CD4-positive, alpha-beta T cell (primary cell): ENCODE results near the gene TARBP2. TPM values are rescaled to one million over a fixed set of nuclear protein-coding genes. Genes with fewer than 3 reads are reported as not detected.

Experiments
- ATAC-seq: fragments of 200-7000 bp; cut with Tn5 transposase; one replicate; pipeline ENCODE4 v1.10.0; 2022; ENCODE audit warnings: mild to moderate bottlenecking; ENCODE audit not compliant: poor library complexity
- CTCF ChIA-PET: fragments of 350-600 bp; sonication (Branson Sonifier 250); formaldehyde crosslinking; loops from one replicate; lab custom pipeline; 2021; ENCODE audit warnings: antibody characterized with exemption, inconsistent platforms; lab: Charles Lee
- POLR2A ChIA-PET: fragments of 350-600 bp; sonication (Branson Sonifier 250); formaldehyde crosslinking; loops from one replicate; lab custom pipeline; 2021; ENCODE audit warnings: antibody characterized with exemption, inconsistent platforms; lab: Charles Lee
- DNase-seq, 14 experiments: peaks; one replicate each; pipeline ENCODE4 v3.0.0-alpha.2; 2013 to 2020; ENCODE audit warnings: mixed read lengths in 2 of 14
- H3K27ac ChIP-seq, 2 donors: one replicate each; pipeline versions ENCODE4 v1.5.1 to v1.7.0; 2013; ENCODE audit warnings: low read length in 2 of 2, low read depth in 1 of 2, mild to moderate bottlenecking in 1 of 2
- H3K27me3 ChIP-seq, 2 experiments: 1 replicate in 1 of 2; 2 replicates in 1 of 2; pipeline versions ENCODE4 v1.6.1 to v1.7.0; 2013; ENCODE audit warnings: low read length in 2 of 2, control low read depth in 1 of 2, mild to moderate bottlenecking in 1 of 2, moderate library complexity in 1 of 2; ENCODE audit not compliant: insufficient read depth in 2 of 2, control insufficient read depth in 1 of 2
- H3K36me3 ChIP-seq: one replicate; pipeline ENCODE4 v1.6.1; 2013; ENCODE audit warnings: low read length, control low read depth; ENCODE audit not compliant: insufficient read depth
- H3K4me1 ChIP-seq: one replicate; pipeline ENCODE4 v1.6.1; 2013; ENCODE audit warnings: low read length, control low read depth; ENCODE audit not compliant: insufficient read depth
- H3K4me3 ChIP-seq: one replicate; pipeline ENCODE4 v1.5.1; 2013; ENCODE audit warnings: mild to moderate bottlenecking, low read length, moderate library complexity
- H3K9me3 ChIP-seq, 2 experiments: 1 replicate in 1 of 2; 2 replicates in 1 of 2; pipeline versions ENCODE4 v1.6.1 to v1.7.0; 2013; ENCODE audit warnings: low read length in 2 of 2, mild to moderate bottlenecking in 2 of 2, control low read depth in 1 of 2, moderate library complexity in 1 of 2; ENCODE audit not compliant: control insufficient read depth in 1 of 2, insufficient read depth in 1 of 2
- H3K27ac Mint-ChIP-seq: one replicate; pipeline ENCODE4 v1.8.0; 2020; ENCODE audit warnings: mixed read lengths
- H3K27me3 Mint-ChIP-seq: one replicate; pipeline ENCODE4 v1.8.0; 2021; ENCODE audit warnings: mixed read lengths
- H3K36me3 Mint-ChIP-seq: one replicate; pipeline ENCODE4 v1.8.0; 2021; ENCODE audit warnings: low read depth, mixed read lengths
- H3K4me1 Mint-ChIP-seq: one replicate; pipeline ENCODE4 v1.8.0; 2021; ENCODE audit warnings: low read depth, mixed read lengths
- H3K4me3 Mint-ChIP-seq: one replicate; pipeline ENCODE4 v1.8.0; 2020; ENCODE audit warnings: mild to moderate bottlenecking, mixed read lengths
- H3K9me3 Mint-ChIP-seq: one replicate; pipeline ENCODE4 v1.8.0; 2020; ENCODE audit warnings: mixed read lengths
- intact Hi-C, 2 experiments: fragments of 100-400 bp; cut with DNase I in 1 of 2; cut with micrococcal nuclease in 1 of 2; formaldehyde crosslinking; loops; one replicate each; pipeline versions ENCODE4 v1.15.1 to v1.9.0; 2023 to 2025; cut with DNase I, micrococcal nuclease
- total RNA-seq, 174 experiments: library from RNA in 2 of 174; stranded (reverse) in 2 of 174; gene quantifications; one replicate each; pipeline ENCODE4 v1.2.3 and lab custom pipeline; 2021 to 2026
- TF ChIP-seq, protein P1 (sequence below): fragments of 200-600 bp; IDR thresholded peaks from one replicate; pipeline ENCODE4 v1.8.0; 2022; ENCODE audit warnings: antibody characterized with exemption, mild to moderate bottlenecking

Gene TARBP2
- total RNA-seq, 2 experiments from 2014 or later: 21.7 to 22.4 TPM

DNA sequence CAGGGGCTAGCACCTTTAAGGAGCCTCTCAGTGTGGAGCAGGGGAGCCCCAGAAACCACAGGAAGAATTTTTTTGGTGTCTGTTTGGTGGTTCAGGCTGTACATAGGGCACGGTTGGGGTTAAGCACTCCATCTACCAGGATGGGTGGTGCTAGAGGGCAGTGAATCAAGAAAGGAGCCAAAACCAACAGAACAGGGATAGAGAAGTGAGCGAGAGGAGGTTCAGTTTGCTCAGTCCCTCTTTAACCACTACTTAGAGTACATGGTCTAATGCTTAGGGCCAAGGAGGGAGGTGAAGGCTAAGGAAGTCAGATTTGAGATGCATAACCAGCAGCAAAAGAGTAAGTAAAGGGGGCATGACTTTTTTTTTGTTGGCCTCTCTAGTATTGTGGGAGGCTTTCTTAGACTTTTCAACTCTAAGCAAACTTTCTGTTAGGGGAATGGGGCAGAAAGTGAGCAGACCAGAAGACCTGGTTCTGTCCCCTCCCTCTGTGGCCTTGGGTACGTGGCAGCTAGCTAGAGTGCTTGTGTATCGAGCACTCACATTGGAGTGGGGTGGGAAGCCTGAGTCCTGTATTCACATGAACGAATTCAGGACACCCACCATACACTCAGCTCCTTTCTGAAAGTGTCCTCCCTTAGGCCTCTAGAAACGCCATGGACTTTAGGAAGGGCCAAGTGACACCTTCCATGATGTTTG is 12.8 kb downstream of the TARBP2 start:
- no peak for DNase-seq
- H3K36me3 ChIP-seq: peaks cover 72% of the 10 kb centered on the region
- H3K9me3 ChIP-seq: no peaks in the 10 kb centered on the region
- Mint-ChIP-seq H3K27me3 (no peaks in the 10 kb centered on the region), H3K4me1 (peaks cover under 1% of the 10 kb centered on the region), H3K27ac (no peak overlapping the region), H3K36me3 (peaks cover 60% of the 10 kb centered on the region), H3K4me3 (no peak overlapping the region), H3K9me3 (no peaks in the 10 kb centered on the region)
- H3K4me3 ChIP-seq: no peak overlapping the region
- ChIA-PET CTCF (no interaction called here), POLR2A (no interaction called here)
- no peak overlapping the region for H3K27ac ChIP-seq
- TF ChIP-seq, protein P1, sequence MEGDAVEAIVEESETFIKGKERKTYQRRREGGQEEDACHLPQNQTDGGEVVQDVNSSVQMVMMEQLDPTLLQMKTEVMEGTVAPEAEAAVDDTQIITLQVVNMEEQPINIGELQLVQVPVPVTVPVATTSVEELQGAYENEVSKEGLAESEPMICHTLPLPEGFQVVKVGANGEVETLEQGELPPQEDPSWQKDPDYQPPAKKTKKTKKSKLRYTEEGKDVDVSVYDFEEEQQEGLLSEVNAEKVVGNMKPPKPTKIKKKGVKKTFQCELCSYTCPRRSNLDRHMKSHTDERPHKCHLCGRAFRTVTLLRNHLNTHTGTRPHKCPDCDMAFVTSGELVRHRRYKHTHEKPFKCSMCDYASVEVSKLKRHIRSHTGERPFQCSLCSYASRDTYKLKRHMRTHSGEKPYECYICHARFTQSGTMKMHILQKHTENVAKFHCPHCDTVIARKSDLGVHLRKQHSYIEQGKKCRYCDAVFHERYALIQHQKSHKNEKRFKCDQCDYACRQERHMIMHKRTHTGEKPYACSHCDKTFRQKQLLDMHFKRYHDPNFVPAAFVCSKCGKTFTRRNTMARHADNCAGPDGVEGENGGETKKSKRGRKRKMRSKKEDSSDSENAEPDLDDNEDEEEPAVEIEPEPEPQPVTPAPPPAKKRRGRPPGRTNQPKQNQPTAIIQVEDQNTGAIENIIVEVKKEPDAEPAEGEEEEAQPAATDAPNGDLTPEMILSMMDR: no peak
- no peak for ATAC-seq
- peaks cover 2% of the 10 kb centered on the region for H3K4me1 ChIP-seq
- no peaks in the 10 kb centered on the region for H3K27me3 ChIP-seq
- intact Hi-C loops: no loop called here

DNA sequence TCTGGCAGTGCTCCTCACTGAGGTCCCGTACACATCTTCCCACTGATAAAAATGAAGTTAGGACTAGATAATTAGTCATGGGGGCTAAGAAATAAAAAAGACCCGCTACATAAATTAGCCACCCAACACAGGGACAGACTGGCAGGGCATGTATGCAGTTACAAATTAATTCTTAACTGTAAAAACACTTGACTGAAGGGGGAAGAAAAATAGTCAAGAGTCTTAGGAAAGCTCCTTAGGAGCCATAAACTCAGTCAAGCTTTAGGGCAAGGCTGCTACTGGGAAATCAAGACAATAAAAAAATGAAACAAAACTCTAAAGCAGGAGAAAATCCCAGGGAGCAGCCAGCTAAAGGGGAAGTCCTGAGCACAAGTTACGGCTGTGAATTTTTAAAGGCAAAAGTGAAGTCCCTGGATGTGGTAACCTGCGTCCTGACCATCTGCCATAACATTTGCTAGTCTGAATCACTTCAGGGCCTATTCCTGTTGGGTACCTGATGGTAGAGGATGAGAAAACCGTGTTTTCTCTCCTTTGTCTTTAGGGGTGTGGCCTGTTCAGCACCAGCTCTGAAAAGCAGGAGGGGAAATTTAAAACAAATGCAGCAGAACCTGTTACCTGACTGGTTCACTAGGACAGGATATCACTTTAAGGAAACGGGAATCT is 13.7 kb downstream of the TARBP2 start:
- no peaks in the 10 kb centered on the region for H3K4me1 Mint-ChIP-seq
- no peaks in the 10 kb centered on the region for H3K27me3 Mint-ChIP-seq
- Histone ChIP-seq H3K27ac (no peak overlapping the region), H3K9me3 (no peaks in the 10 kb centered on the region), H3K4me1 (no peaks in the 10 kb centered on the region), H3K4me3 (no peak overlapping the region), H3K36me3 (peaks cover 78% of the 10 kb centered on the region), H3K27me3 (no peaks in the 10 kb centered on the region)
- H3K36me3 Mint-ChIP-seq: peaks cover 67% of the 10 kb centered on the region
- intact Hi-C loops: no loop called here
- H3K27ac Mint-ChIP-seq: no peak overlapping the region
- POLR2A ChIA-PET: interaction anchor here (0.9 kb wide), 1 partner anchor 14 kb away, joined by 4 read pairs; the partner anchor contains the start of gene TARBP2
- DNase-seq (no peak), ATAC-seq (no peak)
- no peak overlapping the region for H3K4me3 Mint-ChIP-seq
- H3K9me3 Mint-ChIP-seq: no peaks in the 10 kb centered on the region
- CTCF ChIA-PET: no interaction called here
- TF ChIP-seq, protein P1: no peak

DNA sequence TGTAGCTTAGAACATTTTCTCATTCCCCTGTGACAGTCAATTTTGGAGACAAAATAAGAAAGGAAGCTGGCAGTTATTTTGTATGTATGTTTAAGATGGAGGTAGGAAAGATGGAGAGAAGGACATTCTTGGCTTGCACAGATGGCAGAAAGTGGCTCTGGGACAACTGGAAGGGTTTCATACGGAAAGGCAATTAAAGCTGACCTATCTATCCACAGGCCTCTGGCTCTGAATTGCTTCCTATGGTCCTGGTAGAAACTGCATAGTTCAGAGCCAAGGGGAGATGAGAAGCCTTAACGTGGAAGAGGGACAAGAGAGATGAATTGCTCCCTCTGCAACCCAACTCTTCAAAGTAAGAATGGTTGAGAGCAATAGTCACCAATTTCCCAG is 14.2 kb downstream of the TARBP2 start:
- no peak overlapping the region for H3K4me3 ChIP-seq
- intact Hi-C loops: no loop called here
- H3K27ac ChIP-seq: no peak overlapping the region
- CTCF ChIA-PET: no interaction called here
- no peak for DNase-seq
- Mint-ChIP-seq H3K4me3 (no peak overlapping the region), H3K27me3 (no peaks in the 10 kb centered on the region), H3K36me3 (peaks cover 72% of the 10 kb centered on the region), H3K4me1 (no peaks in the 10 kb centered on the region), H3K27ac (no peak overlapping the region), H3K9me3 (no peaks in the 10 kb centered on the region)
- H3K9me3 ChIP-seq: no peaks in the 10 kb centered on the region
- POLR2A ChIA-PET: interaction anchor here (0.9 kb wide), 1 partner anchor 14 kb away, joined by 4 read pairs; the partner anchor contains the start of gene TARBP2
- H3K36me3 ChIP-seq: peaks cover 82% of the 10 kb centered on the region
- H3K4me1 ChIP-seq: no peaks in the 10 kb centered on the region
- ATAC-seq: no peak
- H3K27me3 ChIP-seq: no peaks in the 10 kb centered on the region
- TF ChIP-seq, protein P1: no peak
